ENCODE measurements around the gene ACOT4.
"Not testable (repeated sequence)": the region's sequence is repeated elsewhere in the genome, so short reads cannot be mapped to it uniquely, and the experiment has no call there.

DNA sequence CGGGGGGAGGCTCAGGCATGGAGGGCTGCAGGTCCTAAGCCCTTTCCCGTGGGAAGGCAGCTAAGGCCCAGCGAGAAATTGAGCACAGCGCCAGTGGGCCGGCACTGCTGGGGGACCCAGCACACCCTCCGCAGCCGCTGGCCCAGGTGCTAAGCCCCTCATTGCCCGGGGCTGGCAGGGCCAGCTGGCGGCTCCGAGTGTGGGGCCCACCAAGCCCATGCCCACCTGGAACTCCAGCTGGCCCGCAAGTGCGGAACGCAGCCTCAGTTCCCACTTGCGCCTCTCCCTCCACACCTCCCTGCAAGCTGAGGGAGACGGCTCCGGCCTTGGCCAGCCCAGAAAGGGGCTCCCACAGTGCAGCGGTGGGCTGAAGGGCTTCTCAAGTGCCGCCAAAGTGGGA lies 25.2 kb upstream of the ACOT4 start:
- not testable (repeated sequence) for TF ChIP-seq EP300 (conservative IDR thresholded peaks at IDR 0.05; ENCODE audit: poor library complexity, severe bottlenecking); TAF1 (IDR thresholded peaks at IDR 0.05; ENCODE audit: low read depth); SMC3 (conservative IDR thresholded peaks at IDR 0.05; ENCODE audit: poor library complexity); RAD21 (conservative IDR thresholded peaks at IDR 0.05); POLR2AphosphoS5 (IDR thresholded peaks at IDR 0.05); EZH2 (IDR thresholded peaks at IDR 0.05; ENCODE audit: borderline replicate concordance, insufficient read depth, low read length, poor library complexity, severe bottlenecking)
- TF ChIP-seq, protein P1, sequence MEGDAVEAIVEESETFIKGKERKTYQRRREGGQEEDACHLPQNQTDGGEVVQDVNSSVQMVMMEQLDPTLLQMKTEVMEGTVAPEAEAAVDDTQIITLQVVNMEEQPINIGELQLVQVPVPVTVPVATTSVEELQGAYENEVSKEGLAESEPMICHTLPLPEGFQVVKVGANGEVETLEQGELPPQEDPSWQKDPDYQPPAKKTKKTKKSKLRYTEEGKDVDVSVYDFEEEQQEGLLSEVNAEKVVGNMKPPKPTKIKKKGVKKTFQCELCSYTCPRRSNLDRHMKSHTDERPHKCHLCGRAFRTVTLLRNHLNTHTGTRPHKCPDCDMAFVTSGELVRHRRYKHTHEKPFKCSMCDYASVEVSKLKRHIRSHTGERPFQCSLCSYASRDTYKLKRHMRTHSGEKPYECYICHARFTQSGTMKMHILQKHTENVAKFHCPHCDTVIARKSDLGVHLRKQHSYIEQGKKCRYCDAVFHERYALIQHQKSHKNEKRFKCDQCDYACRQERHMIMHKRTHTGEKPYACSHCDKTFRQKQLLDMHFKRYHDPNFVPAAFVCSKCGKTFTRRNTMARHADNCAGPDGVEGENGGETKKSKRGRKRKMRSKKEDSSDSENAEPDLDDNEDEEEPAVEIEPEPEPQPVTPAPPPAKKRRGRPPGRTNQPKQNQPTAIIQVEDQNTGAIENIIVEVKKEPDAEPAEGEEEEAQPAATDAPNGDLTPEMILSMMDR (IDR thresholded peaks at IDR 0.05; ENCODE audit: poor library complexity, severe bottlenecking) = not testable (repeated sequence)
- TF ChIP-seq, protein P2, sequence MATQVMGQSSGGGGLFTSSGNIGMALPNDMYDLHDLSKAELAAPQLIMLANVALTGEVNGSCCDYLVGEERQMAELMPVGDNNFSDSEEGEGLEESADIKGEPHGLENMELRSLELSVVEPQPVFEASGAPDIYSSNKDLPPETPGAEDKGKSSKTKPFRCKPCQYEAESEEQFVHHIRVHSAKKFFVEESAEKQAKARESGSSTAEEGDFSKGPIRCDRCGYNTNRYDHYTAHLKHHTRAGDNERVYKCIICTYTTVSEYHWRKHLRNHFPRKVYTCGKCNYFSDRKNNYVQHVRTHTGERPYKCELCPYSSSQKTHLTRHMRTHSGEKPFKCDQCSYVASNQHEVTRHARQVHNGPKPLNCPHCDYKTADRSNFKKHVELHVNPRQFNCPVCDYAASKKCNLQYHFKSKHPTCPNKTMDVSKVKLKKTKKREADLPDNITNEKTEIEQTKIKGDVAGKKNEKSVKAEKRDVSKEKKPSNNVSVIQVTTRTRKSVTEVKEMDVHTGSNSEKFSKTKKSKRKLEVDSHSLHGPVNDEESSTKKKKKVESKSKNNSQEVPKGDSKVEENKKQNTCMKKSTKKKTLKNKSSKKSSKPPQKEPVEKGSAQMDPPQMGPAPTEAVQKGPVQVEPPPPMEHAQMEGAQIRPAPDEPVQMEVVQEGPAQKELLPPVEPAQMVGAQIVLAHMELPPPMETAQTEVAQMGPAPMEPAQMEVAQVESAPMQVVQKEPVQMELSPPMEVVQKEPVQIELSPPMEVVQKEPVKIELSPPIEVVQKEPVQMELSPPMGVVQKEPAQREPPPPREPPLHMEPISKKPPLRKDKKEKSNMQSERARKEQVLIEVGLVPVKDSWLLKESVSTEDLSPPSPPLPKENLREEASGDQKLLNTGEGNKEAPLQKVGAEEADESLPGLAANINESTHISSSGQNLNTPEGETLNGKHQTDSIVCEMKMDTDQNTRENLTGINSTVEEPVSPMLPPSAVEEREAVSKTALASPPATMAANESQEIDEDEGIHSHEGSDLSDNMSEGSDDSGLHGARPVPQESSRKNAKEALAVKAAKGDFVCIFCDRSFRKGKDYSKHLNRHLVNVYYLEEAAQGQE (IDR thresholded peaks at IDR 0.05; ENCODE audit: borderline replicate concordance) = not testable (repeated sequence)
